Trophoblast cell (in vitro differentiated cells and primary cell): ENCODE measurements around the gene WDR6.
A peak's percentile ranks its signal among the peaks of the same experiment; 100 is the strongest.

Experiments used
- DNase-seq, 2 donors: peaks; one replicate each; pipeline ENCODE4 v3.0.0-alpha.2; 2016
- H2AFZ ChIP-seq: 2 replicates; pipeline ENCODE4 v1.6.1; 2013; ENCODE audit warnings: low read length, moderate library complexity, mild to moderate bottlenecking; ENCODE audit not compliant: insufficient read depth, poor library complexity
- H2AK5ac ChIP-seq: 2 replicates; pipeline ENCODE4 v1.6.1; 2013; ENCODE audit warnings: mild to moderate bottlenecking, low read length
- H2BK120ac ChIP-seq: 2 replicates; pipeline ENCODE4 v1.6.1; 2013; ENCODE audit warnings: low read length, mild to moderate bottlenecking, moderate library complexity; ENCODE audit not compliant: insufficient read depth, poor library complexity
- H2BK12ac ChIP-seq: 2 replicates; pipeline ENCODE4 v1.6.1; 2013; ENCODE audit warnings: mild to moderate bottlenecking, low read length, moderate library complexity
- H2BK5ac ChIP-seq: 2 replicates; pipeline ENCODE4 v1.6.1; 2013; ENCODE audit warnings: low read length, low read depth, moderate library complexity, mild to moderate bottlenecking; ENCODE audit not compliant: poor library complexity
- H3K14ac ChIP-seq: 2 replicates; pipeline ENCODE4 v1.6.1; 2013; ENCODE audit warnings: mild to moderate bottlenecking, low read length
- H3K18ac ChIP-seq: 2 replicates; pipeline ENCODE4 v1.6.1; 2013; ENCODE audit warnings: mild to moderate bottlenecking, low read length
- H3K23ac ChIP-seq: 2 replicates; pipeline ENCODE4 v1.6.1; 2013; ENCODE audit warnings: low read length
- H3K27ac ChIP-seq: 2 replicates; pipeline ENCODE4 v1.5.1; 2013; ENCODE audit warnings: low read depth, mild to moderate bottlenecking, inconsistent platforms, low read length, moderate library complexity
- H3K27me3 ChIP-seq: 2 replicates; pipeline ENCODE4 v1.6.1; 2013; ENCODE audit warnings: inconsistent platforms, mild to moderate bottlenecking, low read length, moderate library complexity; ENCODE audit not compliant: insufficient read depth
- H3K36me3 ChIP-seq, 2 experiments: 1 replicate in 1 of 2; 2 replicates in 1 of 2; pipeline ENCODE4 v1.6.1; 2013; ENCODE audit warnings: low read length in 2 of 2, mild to moderate bottlenecking in 2 of 2, moderate library complexity in 1 of 2; ENCODE audit not compliant: insufficient read depth in 2 of 2, control insufficient read depth in 1 of 2
- H3K4ac ChIP-seq: 2 replicates; pipeline ENCODE4 v1.6.1; 2013; ENCODE audit warnings: low read depth, mild to moderate bottlenecking, low read length, moderate library complexity
- H3K4me1 ChIP-seq, 2 experiments: 1 replicate in 1 of 2; 2 replicates in 1 of 2; pipeline ENCODE4 v1.6.1; 2013; ENCODE audit warnings: low read length in 2 of 2, mild to moderate bottlenecking in 2 of 2, moderate library complexity in 1 of 2; ENCODE audit not compliant: insufficient read depth in 2 of 2, control insufficient read depth in 1 of 2
- H3K4me2 ChIP-seq: 2 replicates; pipeline ENCODE4 v1.6.1; 2013; ENCODE audit warnings: inconsistent platforms, mild to moderate bottlenecking, low read length, moderate library complexity
- H3K4me3 ChIP-seq: 2 replicates; pipeline ENCODE4 v1.5.1; 2013; ENCODE audit warnings: mild to moderate bottlenecking, low read depth, low read length, inconsistent platforms
- H3K79me1 ChIP-seq: one replicate; pipeline ENCODE4 v1.6.1; 2013; ENCODE audit warnings: low read length
- H3K79me2 ChIP-seq: 2 replicates; pipeline ENCODE4 v1.6.1; 2013; ENCODE audit warnings: low read length, mild to moderate bottlenecking; ENCODE audit not compliant: control insufficient read depth, insufficient read depth, poor library complexity
- H3K9ac ChIP-seq: 2 replicates; pipeline ENCODE4 v1.6.1; 2013; ENCODE audit warnings: mild to moderate bottlenecking, low read length
- H3K9me3 ChIP-seq: 2 replicates; pipeline ENCODE4 v1.6.1; 2013; ENCODE audit warnings: low read depth, mild to moderate bottlenecking, control low read depth, inconsistent platforms, low read length; ENCODE audit not compliant: insufficient read depth
- H4K12ac ChIP-seq: 2 replicates; pipeline ENCODE4 v1.6.1; 2013; ENCODE audit warnings: low read depth, mild to moderate bottlenecking, low read length, moderate library complexity
- H4K8ac ChIP-seq: 2 replicates; pipeline ENCODE4 v1.6.1; 2013; ENCODE audit warnings: low read depth, mild to moderate bottlenecking, low read length, moderate library complexity
- H4K91ac ChIP-seq: one replicate; pipeline ENCODE4 v1.6.1; 2013; ENCODE audit warnings: low read depth, mild to moderate bottlenecking, low read length, moderate library complexity
- WGBS: extraction: QIAGEN DNeasy Blood & Tissue Kit; methylation state at CpG from one replicate; pipeline ENCODE4 v1.1.7; 2013; ENCODE audit warnings: missing lambda C conversion rate; ENCODE audit not compliant: insufficient read length, insufficient coverage; ENCODE audit errors: extremely low coverage; 5-methylcytosine and 5-hydroxymethylcytosine counted together

Gene WDR6

GRCh38 chr3:49025793-49026520 is 18.8 kb downstream of the WDR6 start:
- H3K14ac ChIP-seq: no peak overlapping the region
- H3K9ac ChIP-seq: peak overlapping the region; percentile 14
- no peak overlapping the region for H4K12ac ChIP-seq
- H3K18ac ChIP-seq: no peak overlapping the region
- no peak overlapping the region for H3K27ac ChIP-seq
- no CpG with 5 or more reads among the region's 8 CpGs for WGBS
- no peak overlapping the region for H4K8ac ChIP-seq
- H3K4me1 ChIP-seq: peaks cover 17 to 18% of the 10 kb centered on the region in 2 experiments
- H3K36me3 ChIP-seq: peaks cover 54 to 57% of the 10 kb centered on the region in 2 experiments
- peaks cover 14% of the 10 kb centered on the region for H3K79me1 ChIP-seq
- H2BK120ac ChIP-seq: no peak overlapping the region
- H3K27me3 ChIP-seq: no peaks in the 10 kb centered on the region
- peaks cover 4% of the 10 kb centered on the region for H3K9me3 ChIP-seq
- no peak overlapping the region for H2BK5ac ChIP-seq
- H3K79me2 ChIP-seq: peaks cover 18% of the 10 kb centered on the region
- no peak for DNase-seq
- H3K4me3 ChIP-seq: no peak overlapping the region
- no peak overlapping the region for H3K4ac ChIP-seq
- no peak overlapping the region for H3K4me2 ChIP-seq
- H2BK12ac ChIP-seq: no peak overlapping the region
- H2AK5ac ChIP-seq: no peak overlapping the region
- H2AFZ ChIP-seq: no peak overlapping the region
- H3K23ac ChIP-seq: no peak overlapping the region
- H4K91ac ChIP-seq: no peak overlapping the region

- Histone ChIP-seq H3K36me3 (peaks cover 56 to 58% of the 10 kb centered on the region in 2 experiments), H3K9me3 (peaks cover 4% of the 10 kb centered on the region), H3K23ac (no peak overlapping the region), H3K27me3 (no peaks in the 10 kb centered on the region), H2BK120ac (no peak overlapping the region), H3K4me3 (no peak overlapping the region), H2BK5ac (no peak overlapping the region), H2AFZ (no peak overlapping the region), H3K14ac (no peak overlapping the region), H2AK5ac (no peak overlapping the region), H4K12ac (no peak overlapping the region), H3K27ac (no peak overlapping the region), H3K79me2 (peaks cover 15% of the 10 kb centered on the region), H4K8ac (no peak overlapping the region), H4K91ac (no peak overlapping the region), H3K9ac (no peak overlapping the region), H3K18ac (no peak overlapping the region), H3K4me2 (no peak overlapping the region), H3K79me1 (peaks cover 11% of the 10 kb centered on the region), H3K4me1 (peaks cover 17 to 18% of the 10 kb centered on the region in 2 experiments), H3K4ac (no peak overlapping the region), H2BK12ac (no peak overlapping the region)
- WGBS: no CpG with 5 or more reads among the region's 3 CpGs
- DNase-seq: no peak
Measured at GRCh38 chr3:49026536-49026935, 19.3 kb downstream of the WDR6 start.

- no peak overlapping the region for H4K91ac ChIP-seq
- H3K4me1 ChIP-seq: peaks cover 14 to 15% of the 10 kb centered on the region in 2 experiments
- WGBS: no CpG with 5 or more reads among the region's 9 CpGs
- H3K9me3 ChIP-seq: peaks cover 4% of the 10 kb centered on the region
- DNase-seq: no peak
- H3K9ac ChIP-seq: no peak overlapping the region
- H3K4me3 ChIP-seq: no peak overlapping the region
- no peak overlapping the region for H3K4me2 ChIP-seq
- no peak overlapping the region for H3K14ac ChIP-seq
- no peak overlapping the region for H2BK120ac ChIP-seq
- H4K8ac ChIP-seq: no peak overlapping the region
- peaks cover 8% of the 10 kb centered on the region for H3K79me2 ChIP-seq
- H3K27ac ChIP-seq: no peak overlapping the region
- H2AFZ ChIP-seq: no peak overlapping the region
- no peak overlapping the region for H3K18ac ChIP-seq
- no peak overlapping the region for H3K23ac ChIP-seq
- no peak overlapping the region for H2BK5ac ChIP-seq
- H3K36me3 ChIP-seq: peaks cover 59 to 69% of the 10 kb centered on the region in 2 experiments
- peak overlapping the region; percentile 38 for H3K4ac ChIP-seq
- no peak overlapping the region for H2BK12ac ChIP-seq
- H2AK5ac ChIP-seq: no peak overlapping the region
- H3K27me3 ChIP-seq: no peaks in the 10 kb centered on the region
- H3K79me1 ChIP-seq: peaks cover 3% of the 10 kb centered on the region
- no peak overlapping the region for H4K12ac ChIP-seq
Measured at GRCh38 chr3:49027634-49028033, 20.4 kb downstream of the WDR6 start.

- Histone ChIP-seq H2BK5ac (no peak overlapping the region), H4K91ac (peak overlapping the region; percentile 76), H3K79me2 (peaks cover 7% of the 10 kb centered on the region), H2BK120ac (no peak overlapping the region), H3K27ac (no peak overlapping the region), H3K4ac (peak overlapping the region; percentile 87), H2BK12ac (no peak overlapping the region), H3K36me3 (peaks cover 59 to 76% of the 10 kb centered on the region in 2 experiments), H3K23ac (no peak overlapping the region), H3K79me1 (peaks cover 3% of the 10 kb centered on the region), H3K9me3 (peaks cover 4% of the 10 kb centered on the region), H4K8ac (peak overlapping the region; percentile 97), H3K18ac (no peak overlapping the region), H3K4me2 (peak overlapping the region; percentile 82), H3K4me3 (no peak overlapping the region), H3K14ac (peak overlapping the region; percentile 98), H3K4me1 (peaks cover 9% of the 10 kb centered on the region in 2 experiments), H2AK5ac (no peak overlapping the region), H4K12ac (peak overlapping the region; percentile 93), H3K27me3 (no peaks in the 10 kb centered on the region), H2AFZ (no peak overlapping the region), H3K9ac (peak overlapping the region; percentile 83)
- DNase-seq: no peak
- no CpG with 5 or more reads among the region's 4 CpGs for WGBS
Measured at GRCh38 chr3:49028298-49028672, 21.1 kb downstream of the WDR6 start.
